ENCODE measurements around the gene LBP.

- no peak for TF ChIP-seq CTCF (IDR thresholded peaks at IDR 0.05; ENCODE audit: poor library complexity, severe bottlenecking)
- no peak for TF ChIP-seq REST (IDR thresholded peaks at IDR 0.05; ENCODE audit: borderline replicate concordance)
- no peak for TF ChIP-seq TAF1 (IDR thresholded peaks at IDR 0.05; ENCODE audit: low read depth)
- TF ChIP-seq RAD21 (conservative IDR thresholded peaks at IDR 0.05): no peak
- TF ChIP-seq POLR2AphosphoS5 (IDR thresholded peaks at IDR 0.05): no peak
- no peak for TF ChIP-seq MXI1 (conservative IDR thresholded peaks at IDR 0.05; ENCODE audit: poor library complexity, severe bottlenecking)
- TF ChIP-seq EZH2 (IDR thresholded peaks at IDR 0.05; ENCODE audit: borderline replicate concordance, insufficient read depth, low read length, poor library complexity, severe bottlenecking): no peak
- TF ChIP-seq SMC3 (conservative IDR thresholded peaks at IDR 0.05; ENCODE audit: poor library complexity): no peak
- no peak for TF ChIP-seq EP300 (conservative IDR thresholded peaks at IDR 0.05; ENCODE audit: poor library complexity, severe bottlenecking)
Observed at GRCh38 chr20:38386004-38386403, 39.7 kb downstream of the LBP start.

All from neural cell (in vitro differentiated cells).